VCaP (cell line): ENCODE results near the gene BTBD10.

Experiments used
- H3K27ac ChIP-seq: fragments of 450-650 bp; 2 replicates; pipeline ENCODE4 v1.5.1; 2017
- TF ChIP-seq, protein P1 (sequence below): fragments of 450-650 bp; conservative IDR thresholded peaks from 2 replicates; pipeline ENCODE4 v1.5.1; 2017; ENCODE audit warnings: mild to moderate bottlenecking, moderate library complexity

The BTBD10 gene

GRCh38 chr11:13480198-13480597 is 17.2 kb upstream of the BTBD10 start:
- H3K27ac ChIP-seq = no peak overlapping the region
- TF ChIP-seq, protein P1, sequence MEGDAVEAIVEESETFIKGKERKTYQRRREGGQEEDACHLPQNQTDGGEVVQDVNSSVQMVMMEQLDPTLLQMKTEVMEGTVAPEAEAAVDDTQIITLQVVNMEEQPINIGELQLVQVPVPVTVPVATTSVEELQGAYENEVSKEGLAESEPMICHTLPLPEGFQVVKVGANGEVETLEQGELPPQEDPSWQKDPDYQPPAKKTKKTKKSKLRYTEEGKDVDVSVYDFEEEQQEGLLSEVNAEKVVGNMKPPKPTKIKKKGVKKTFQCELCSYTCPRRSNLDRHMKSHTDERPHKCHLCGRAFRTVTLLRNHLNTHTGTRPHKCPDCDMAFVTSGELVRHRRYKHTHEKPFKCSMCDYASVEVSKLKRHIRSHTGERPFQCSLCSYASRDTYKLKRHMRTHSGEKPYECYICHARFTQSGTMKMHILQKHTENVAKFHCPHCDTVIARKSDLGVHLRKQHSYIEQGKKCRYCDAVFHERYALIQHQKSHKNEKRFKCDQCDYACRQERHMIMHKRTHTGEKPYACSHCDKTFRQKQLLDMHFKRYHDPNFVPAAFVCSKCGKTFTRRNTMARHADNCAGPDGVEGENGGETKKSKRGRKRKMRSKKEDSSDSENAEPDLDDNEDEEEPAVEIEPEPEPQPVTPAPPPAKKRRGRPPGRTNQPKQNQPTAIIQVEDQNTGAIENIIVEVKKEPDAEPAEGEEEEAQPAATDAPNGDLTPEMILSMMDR = no peak; the same call in 1 of the 2 replicates

GRCh38 chr11:13479688-13480087 is 16.7 kb upstream of the BTBD10 start:
- TF ChIP-seq, protein P1 = no peak
- no peak overlapping the region for H3K27ac ChIP-seq

DNA sequence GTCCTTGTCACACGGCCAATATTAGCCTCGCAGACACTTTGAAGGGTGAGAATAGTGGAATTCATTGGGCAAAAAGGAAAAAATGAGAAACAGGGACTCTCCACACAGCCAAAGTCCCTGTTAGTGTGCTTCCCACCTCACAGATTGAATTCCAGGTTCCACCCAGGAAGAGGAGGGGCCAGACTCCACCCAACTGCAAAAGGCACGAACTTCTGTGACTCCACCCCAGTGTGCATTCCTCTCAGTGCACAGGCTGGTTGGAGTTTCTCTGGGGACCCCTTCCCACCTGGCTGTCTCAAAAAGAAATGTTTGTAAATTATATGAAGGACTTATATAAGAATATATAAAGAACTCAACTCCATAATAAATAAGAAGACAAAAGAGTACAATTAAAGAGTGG is 12.1 kb upstream of the BTBD10 start:
- TF ChIP-seq, protein P1 = no peak
- no peak overlapping the region for H3K27ac ChIP-seq

- TF ChIP-seq, protein P1 = no peak
- no peak overlapping the region for H3K27ac ChIP-seq
Measured at GRCh38 chr11:13473013-13473722, 10.1 kb upstream of the BTBD10 start.

GRCh38 chr11:13468750-13469149 is 5.7 kb upstream of the BTBD10 start:
- TF ChIP-seq, protein P1 = no peak
- H3K27ac ChIP-seq = no peak overlapping the region

- no peak overlapping the region for H3K27ac ChIP-seq
- TF ChIP-seq, protein P1 = peak; percentile 79
Measured at GRCh38 chr11:13465909-13466371, 2.9 kb upstream of the BTBD10 start.

- TF ChIP-seq, protein P1 = no peak
- peak overlapping the region; percentile 83 for H3K27ac ChIP-seq
Measured at GRCh38 chr11:13463779-13464290, 813 bp upstream of the BTBD10 start.
